Endothelial cell of umbilical vein (primary cell): ENCODE measurements around the gene DCAF5.

ENCODE experiments used
- EZH2 ChIP-seq: IDR thresholded peaks from 2 replicates; pipeline ENCODE4 v1.6.1; 2012; ENCODE audit warnings: borderline replicate concordance, low read depth, mild to moderate bottlenecking, moderate library complexity, low read length, inconsistent platforms; ENCODE audit not compliant: severe bottlenecking
- JUN ChIP-seq: IDR thresholded peaks from 2 replicates; pipeline ENCODE4 v1.6.1; 2011; ENCODE audit warnings: borderline replicate concordance, low read depth; ENCODE audit not compliant: insufficient read length, insufficient read depth
- POLR2A ChIP-seq: IDR thresholded peaks from 2 replicates; pipeline ENCODE4 v1.6.1; 2012; ENCODE audit warnings: low read depth, mild to moderate bottlenecking, control low read depth, low read length
- POLR2AphosphoS5 ChIP-seq: IDR thresholded peaks from 2 replicates; pipeline ENCODE4 v1.6.1; 2012; ENCODE audit warnings: low read depth, mild to moderate bottlenecking, control low read depth, low read length, moderate library complexity; ENCODE audit not compliant: insufficient read depth
- TF ChIP-seq, protein P1 (sequence below), 2 donors: IDR thresholded peaks; 1 replicate in 1 of 2; 2 replicates in 1 of 2; pipeline ENCODE4 v1.5.1; 2011; ENCODE audit warnings: low read length in 2 of 2, mild to moderate bottlenecking in 2 of 2, moderate library complexity in 2 of 2, control low read depth in 1 of 2, inconsistent platforms in 1 of 2, low read depth in 1 of 2; ENCODE audit not compliant: insufficient read depth in 1 of 2; ENCODE audit errors: extremely low read depth in 1 of 2

DNA sequence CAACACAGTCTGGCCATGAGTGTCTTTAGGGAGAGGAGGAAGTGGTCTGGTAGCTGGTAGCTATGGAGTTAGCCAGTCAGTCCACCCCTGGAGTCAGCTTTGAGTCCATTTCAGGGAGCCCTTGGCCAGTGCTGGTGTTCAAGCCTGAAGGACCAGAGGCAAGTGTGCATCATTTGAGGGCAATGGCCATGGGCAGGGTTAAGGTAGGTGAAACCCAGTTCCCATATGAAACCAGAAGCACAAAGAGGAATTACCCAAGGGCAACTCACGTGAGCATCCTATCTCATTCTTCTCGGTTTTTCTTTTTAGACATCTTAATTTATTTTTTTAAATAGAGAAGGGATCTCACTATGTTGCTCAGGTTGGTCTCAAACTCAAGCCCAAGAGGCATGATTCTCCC is 112.6 kb downstream of the DCAF5 start:
- no peak for TF ChIP-seq EZH2
- TF ChIP-seq, protein P1, sequence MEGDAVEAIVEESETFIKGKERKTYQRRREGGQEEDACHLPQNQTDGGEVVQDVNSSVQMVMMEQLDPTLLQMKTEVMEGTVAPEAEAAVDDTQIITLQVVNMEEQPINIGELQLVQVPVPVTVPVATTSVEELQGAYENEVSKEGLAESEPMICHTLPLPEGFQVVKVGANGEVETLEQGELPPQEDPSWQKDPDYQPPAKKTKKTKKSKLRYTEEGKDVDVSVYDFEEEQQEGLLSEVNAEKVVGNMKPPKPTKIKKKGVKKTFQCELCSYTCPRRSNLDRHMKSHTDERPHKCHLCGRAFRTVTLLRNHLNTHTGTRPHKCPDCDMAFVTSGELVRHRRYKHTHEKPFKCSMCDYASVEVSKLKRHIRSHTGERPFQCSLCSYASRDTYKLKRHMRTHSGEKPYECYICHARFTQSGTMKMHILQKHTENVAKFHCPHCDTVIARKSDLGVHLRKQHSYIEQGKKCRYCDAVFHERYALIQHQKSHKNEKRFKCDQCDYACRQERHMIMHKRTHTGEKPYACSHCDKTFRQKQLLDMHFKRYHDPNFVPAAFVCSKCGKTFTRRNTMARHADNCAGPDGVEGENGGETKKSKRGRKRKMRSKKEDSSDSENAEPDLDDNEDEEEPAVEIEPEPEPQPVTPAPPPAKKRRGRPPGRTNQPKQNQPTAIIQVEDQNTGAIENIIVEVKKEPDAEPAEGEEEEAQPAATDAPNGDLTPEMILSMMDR (IDR thresholded peaks at IDR 0.05; ENCODE audit: extremely low read depth in 1 of 2, insufficient read depth in 1 of 2, low read depth in 1 of 2, low read length in 2 of 2) = no peak
- no peak for TF ChIP-seq POLR2AphosphoS5
- no peak for TF ChIP-seq JUN
- no peak for TF ChIP-seq POLR2A
